A549 (cell line): Measurements from ENCODE around the gene FGF1. TPM values are rescaled to one million over a fixed set of nuclear protein-coding genes. Genes with fewer than 3 reads are reported as not detected.

Experiments
- ATAC-seq, 2 experiments: fragments of 200-7000 bp in 1 of 2; fragments of >200 bp in 1 of 2; cut with Nextera tagmentation in 1 of 2; cut with Tn5 transposase in 1 of 2; 3 replicates each; pipeline versions ENCODE4 v1.8.0 to v1.9.1; 2018 to 2020; ENCODE audit warnings: mild to moderate bottlenecking in 1 of 2, moderate library complexity in 1 of 2
- CTCF ChIA-PET: fragments of 300-600 bp; sonication (Branson Sonifier 250); formaldehyde crosslinking; extraction: SDS; loops from one replicate; lab custom pipeline; 2021; ENCODE audit warnings: antibody characterized with exemption, inconsistent platforms; lab: Yijun Ruan, JAX
- POLR2A ChIA-PET: fragments of 350-600 bp; formaldehyde crosslinking; extraction: SDS; loops from one replicate; lab custom pipeline; 2021; ENCODE audit warnings: antibody characterized with exemption, inconsistent platforms; lab: Yijun Ruan, JAX
- DNase-seq, 2 experiments: peaks; one replicate each; pipeline versions ENCODE4 v3.0.0 to v3.0.0-alpha.2; 2011 to 2016; ENCODE audit warnings: low read depth in 1 of 2, low spot score in 1 of 2
- FAIRE-seq: peaks from 2 replicates; lab custom pipeline; 2011; peaks lifted over from hg19 to GRCh38; lab: Jason Lieb, UNC
- H3K27ac ChIP-seq, 2 experiments: fragments of >200 bp; sonication (Bioruptor Twin); formaldehyde crosslinking; 3 replicates each; pipeline ENCODE4 v1.5.1; 2016 to 2017
- H3K4me1 ChIP-seq: fragments of >200 bp; sonication (Bioruptor Twin); formaldehyde crosslinking; 3 replicates; pipeline ENCODE4 v1.6.1; 2016
- H3K4me2 ChIP-seq: fragments of >200 bp; sonication (Bioruptor Twin); formaldehyde crosslinking; 3 replicates; pipeline ENCODE4 v1.6.1; 2016
- H3K4me3 ChIP-seq: fragments of >200 bp; sonication (Bioruptor Twin); formaldehyde crosslinking; 3 replicates; pipeline ENCODE4 v1.5.1; 2016
- H3K9me3 ChIP-seq: fragments of >200 bp; sonication (Bioruptor Twin); formaldehyde crosslinking; 3 replicates; pipeline ENCODE4 v1.6.1; 2016
- BHLHE40 ChIP-seq: IDR thresholded peaks from 2 replicates; pipeline ENCODE4 v1.6.1; 2012; ENCODE audit warnings: low read depth, low read length, inconsistent platforms
- CHD2 ChIP-seq: fragments of 150-350 bp; IDR thresholded peaks from 2 replicates; pipeline ENCODE4 v1.6.1; 2014; ENCODE audit warnings: low read length; ENCODE audit not compliant: partially characterized antibody
- CHD4 ChIP-seq: fragments of 200-600 bp; sonication (generic); IDR thresholded peaks from 2 replicates; pipeline ENCODE4 v1.6.1; 2016; ENCODE audit warnings: antibody characterized with exemption, mild to moderate bottlenecking, borderline replicate concordance
- E2F6 ChIP-seq: IDR thresholded peaks from 2 replicates; pipeline ENCODE4 v1.6.1; 2012; ENCODE audit warnings: low read depth, borderline replicate concordance
- EP300 ChIP-seq, 2 experiments: fragments of >200 bp; sonication (Bioruptor Twin); formaldehyde crosslinking; IDR thresholded peaks; 2 replicates in 1 of 2; 3 replicates in 1 of 2; pipeline ENCODE4 v1.6.1; 2016 to 2017
- HDAC2 ChIP-seq: fragments of 200-600 bp; sonication (generic); IDR thresholded peaks from 2 replicates; pipeline ENCODE4 v1.6.1; 2016
- HOXB5 ChIP-seq: fragments of 250-450 bp; sonication (Bioruptor Pico); IDR thresholded peaks from 2 replicates; pipeline ENCODE4 v1.5.0; 2020; ENCODE audit warnings: mild to moderate bottlenecking, moderate library complexity
- MAFK ChIP-seq: fragments of 450-650 bp; IDR thresholded peaks from 2 replicates; pipeline ENCODE4 v1.6.1; 2014; ENCODE audit not compliant: partially characterized antibody
- MAZ ChIP-seq: fragments of 150-350 bp; IDR thresholded peaks from 2 replicates; pipeline ENCODE4 v1.6.1; 2014; ENCODE audit warnings: antibody characterized with exemption, low read depth, low read length, borderline replicate concordance
- NPAS2 ChIP-seq: fragments of 250-450 bp; sonication (Bioruptor Pico); IDR thresholded peaks from 2 replicates; pipeline ENCODE4 v1.8.0; 2022; ENCODE audit warnings: mild to moderate bottlenecking, moderate library complexity, borderline replicate concordance
- PHF8 ChIP-seq: fragments of 200-600 bp; sonication (generic); IDR thresholded peaks from 2 replicates; pipeline ENCODE4 v1.6.1; 2016; ENCODE audit warnings: low read depth, mild to moderate bottlenecking, antibody characterized with exemption, moderate library complexity, borderline replicate concordance
- POLR2A ChIP-seq: IDR thresholded peaks from 2 replicates; pipeline ENCODE4 v1.6.1; 2012; ENCODE audit warnings: mild to moderate bottlenecking, low read length
- RFX5 ChIP-seq: fragments of 450-650 bp; IDR thresholded peaks from 2 replicates; pipeline ENCODE4 v1.7.1; 2014; ENCODE audit warnings: antibody characterized with exemption, mild to moderate bottlenecking, moderate library complexity
- ZFP36 ChIP-seq: fragments of 450-650 bp; IDR thresholded peaks from 2 replicates; pipeline ENCODE4 v1.6.1; 2014; ENCODE audit warnings: borderline replicate concordance; ENCODE audit not compliant: partially characterized antibody
- WGBS: methylation state at CpG from one replicate; pipeline ENCODE4 v1.1.6; 2017; ENCODE audit errors: missing lambda C conversion rate; 5-methylcytosine and 5-hydroxymethylcytosine counted together
- polyA plus RNA-seq, 4 experiments: library from polyadenylated mRNA; depleted of rRNA in 3 of 4; stranded (reverse); fragments of >200 nt; fragmentation: RNase III in 1 of 4; extraction: RNeasy Plus Mini Kit Qiagen cat#74134 plus additional on column Dnase treatment in 1 of 4; gene quantifications; 2 replicates in 3 of 4; 3 replicates in 1 of 4; pipeline ENCODE4 v1.2.3, GENCODE V29; 2011 to 2017
- TF ChIP-seq, protein P1 (sequence below): IDR thresholded peaks from 2 replicates; pipeline ENCODE4 v1.6.1; 2012
- TF ChIP-seq, protein P2 (sequence below): fragments of >200 bp; sonication (Bioruptor Twin); formaldehyde crosslinking; IDR thresholded peaks from 3 replicates; pipeline ENCODE4 v1.5.1; 2016
- TF ChIP-seq, protein P3 (sequence below): fragments of 250-450 bp; sonication (Bioruptor Pico); IDR thresholded peaks from 2 replicates; pipeline ENCODE4 v1.5.0; 2020; ENCODE audit warnings: low read depth, mild to moderate bottlenecking, moderate library complexity

Gene FGF1
- polyA plus RNA-seq, 2 of the 4 experiments (the other 2 are of a cell fraction) = 0.05 to 0.40 TPM

DNA sequence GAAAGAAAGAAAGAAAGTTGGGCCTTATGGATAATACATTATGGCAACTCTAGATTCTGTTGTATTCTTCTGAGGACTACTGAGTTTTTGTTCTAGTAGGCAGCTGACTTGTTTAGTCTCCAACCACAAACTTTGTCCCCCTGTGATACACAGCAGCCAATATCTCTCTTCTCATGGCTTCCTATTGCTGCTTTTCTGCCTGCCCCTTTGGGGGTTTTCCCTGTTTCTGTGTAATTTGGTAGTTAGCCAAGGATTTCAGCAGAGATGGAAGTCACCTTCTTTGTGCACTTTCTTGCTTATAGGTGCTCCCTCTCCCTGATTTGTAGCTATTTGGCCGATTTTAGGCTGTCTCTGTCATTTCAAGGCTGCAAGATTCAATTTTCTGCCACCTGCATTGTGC is 109.6 kb downstream of the FGF1 start:
- Histone ChIP-seq H3K27ac (no peak overlapping the region), H3K4me2 (no peak overlapping the region), H3K9me3 (peaks cover 7% of the 10 kb centered on the region; the same call in 1 of the 3 replicates), H3K4me1 (no peaks in the 10 kb centered on the region), H3K4me3 (no peak overlapping the region)
- FAIRE-seq (no peak), ATAC-seq (no peak), DNase-seq (no peak)
- CTCF ChIA-PET = interaction anchor here (1.1 to 1.5 kb wide), 4 partner anchors 11 to 123 kb away, joined by 3 to 5 read pairs (median 4); no protein-coding TSS in a partner anchor
- 8% methylated on average over 1 of the region's 1 CpG for WGBS
- POLR2A ChIA-PET = no interaction called here
- TF ChIP-seq CHD2 (no peak), RFX5 (no peak), EP300 (IDR thresholded peaks at IDR 0.05) (no peak), MAFK (no peak), BHLHE40 (no peak), HDAC2 (no peak), E2F6 (no peak), PHF8 (no peak), ZFP36 (no peak)
- TF ChIP-seq, protein P1, sequence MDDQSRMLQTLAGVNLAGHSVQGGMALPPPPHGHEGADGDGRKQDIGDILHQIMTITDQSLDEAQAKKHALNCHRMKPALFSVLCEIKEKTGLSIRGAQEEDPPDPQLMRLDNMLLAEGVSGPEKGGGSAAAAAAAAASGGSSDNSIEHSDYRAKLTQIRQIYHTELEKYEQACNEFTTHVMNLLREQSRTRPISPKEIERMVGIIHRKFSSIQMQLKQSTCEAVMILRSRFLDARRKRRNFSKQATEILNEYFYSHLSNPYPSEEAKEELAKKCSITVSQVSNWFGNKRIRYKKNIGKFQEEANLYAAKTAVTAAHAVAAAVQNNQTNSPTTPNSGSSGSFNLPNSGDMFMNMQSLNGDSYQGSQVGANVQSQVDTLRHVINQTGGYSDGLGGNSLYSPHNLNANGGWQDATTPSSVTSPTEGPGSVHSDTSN = no peak

GRCh38 chr5:142572006-142572405 is 113.9 kb downstream of the FGF1 start:
- H3K27ac ChIP-seq = no peak overlapping the region
- DNase-seq = no peak
- no peak overlapping the region for H3K4me2 ChIP-seq
- CTCF ChIA-PET = interaction anchor here (1.2 to 1.5 kb wide), 2 partner anchors 83 to 126 kb away, joined by 3 to 4 read pairs; no protein-coding TSS in a partner anchor
- H3K4me1 ChIP-seq = no peaks in the 10 kb centered on the region
- TF ChIP-seq NPAS2 (CRISPR knock-in tag) (no peak), E2F6 (no peak), POLR2A (no peak), EP300 (IDR thresholded peaks at IDR 0.05) (no peak), MAZ (no peak)
- TF ChIP-seq, protein P2, sequence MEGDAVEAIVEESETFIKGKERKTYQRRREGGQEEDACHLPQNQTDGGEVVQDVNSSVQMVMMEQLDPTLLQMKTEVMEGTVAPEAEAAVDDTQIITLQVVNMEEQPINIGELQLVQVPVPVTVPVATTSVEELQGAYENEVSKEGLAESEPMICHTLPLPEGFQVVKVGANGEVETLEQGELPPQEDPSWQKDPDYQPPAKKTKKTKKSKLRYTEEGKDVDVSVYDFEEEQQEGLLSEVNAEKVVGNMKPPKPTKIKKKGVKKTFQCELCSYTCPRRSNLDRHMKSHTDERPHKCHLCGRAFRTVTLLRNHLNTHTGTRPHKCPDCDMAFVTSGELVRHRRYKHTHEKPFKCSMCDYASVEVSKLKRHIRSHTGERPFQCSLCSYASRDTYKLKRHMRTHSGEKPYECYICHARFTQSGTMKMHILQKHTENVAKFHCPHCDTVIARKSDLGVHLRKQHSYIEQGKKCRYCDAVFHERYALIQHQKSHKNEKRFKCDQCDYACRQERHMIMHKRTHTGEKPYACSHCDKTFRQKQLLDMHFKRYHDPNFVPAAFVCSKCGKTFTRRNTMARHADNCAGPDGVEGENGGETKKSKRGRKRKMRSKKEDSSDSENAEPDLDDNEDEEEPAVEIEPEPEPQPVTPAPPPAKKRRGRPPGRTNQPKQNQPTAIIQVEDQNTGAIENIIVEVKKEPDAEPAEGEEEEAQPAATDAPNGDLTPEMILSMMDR = no peak
- TF ChIP-seq, protein P3, sequence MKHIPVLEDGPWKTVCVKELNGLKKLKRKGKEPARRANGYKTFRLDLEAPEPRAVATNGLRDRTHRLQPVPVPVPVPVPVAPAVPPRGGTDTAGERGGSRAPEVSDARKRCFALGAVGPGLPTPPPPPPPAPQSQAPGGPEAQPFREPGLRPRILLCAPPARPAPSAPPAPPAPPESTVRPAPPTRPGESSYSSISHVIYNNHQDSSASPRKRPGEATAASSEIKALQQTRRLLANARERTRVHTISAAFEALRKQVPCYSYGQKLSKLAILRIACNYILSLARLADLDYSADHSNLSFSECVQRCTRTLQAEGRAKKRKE (CRISPR knock-in tag) = no peak
- FAIRE-seq = no peak
- WGBS = 84% methylated on average over 4 of the region's 4 CpGs
- no peak overlapping the region for H3K4me3 ChIP-seq
- no peaks in the 10 kb centered on the region for H3K9me3 ChIP-seq
- POLR2A ChIA-PET = no interaction called here
- no peak for ATAC-seq

GRCh38 chr5:142571371-142571770 is 114.5 kb downstream of the FGF1 start:
- ChIA-PET CTCF (interaction anchor here (1.2 to 1.9 kb wide), 3 partner anchors 22 to 126 kb away, joined by 3 to 6 read pairs (median 4); no protein-coding TSS in a partner anchor), POLR2A (no interaction called here)
- no peak for ATAC-seq
- H3K27ac ChIP-seq = no peak overlapping the region
- DNase-seq = no peak
- no peaks in the 10 kb centered on the region for H3K9me3 ChIP-seq
- FAIRE-seq = no peak
- no peak for TF ChIP-seq HOXB5 (CRISPR knock-in tag)
- TF ChIP-seq POLR2A = no peak
- TF ChIP-seq, protein P3 (CRISPR knock-in tag) = no peak
- TF ChIP-seq CHD4 = no peak
- no peak overlapping the region for H3K4me2 ChIP-seq
- WGBS = 71% methylated on average over 5 of the region's 5 CpGs
- no peaks in the 10 kb centered on the region for H3K4me1 ChIP-seq
- no peak overlapping the region for H3K4me3 ChIP-seq
